Suppressor macrophage treated with lipopolysaccharide for 4 hours (primary cell): ENCODE results near the gene PAPPA2.

ENCODE experiments used
- DNase-seq: peaks from one replicate; pipeline ENCODE4 v3.0.0-alpha.2; 2020

Gene PAPPA2

DNA sequence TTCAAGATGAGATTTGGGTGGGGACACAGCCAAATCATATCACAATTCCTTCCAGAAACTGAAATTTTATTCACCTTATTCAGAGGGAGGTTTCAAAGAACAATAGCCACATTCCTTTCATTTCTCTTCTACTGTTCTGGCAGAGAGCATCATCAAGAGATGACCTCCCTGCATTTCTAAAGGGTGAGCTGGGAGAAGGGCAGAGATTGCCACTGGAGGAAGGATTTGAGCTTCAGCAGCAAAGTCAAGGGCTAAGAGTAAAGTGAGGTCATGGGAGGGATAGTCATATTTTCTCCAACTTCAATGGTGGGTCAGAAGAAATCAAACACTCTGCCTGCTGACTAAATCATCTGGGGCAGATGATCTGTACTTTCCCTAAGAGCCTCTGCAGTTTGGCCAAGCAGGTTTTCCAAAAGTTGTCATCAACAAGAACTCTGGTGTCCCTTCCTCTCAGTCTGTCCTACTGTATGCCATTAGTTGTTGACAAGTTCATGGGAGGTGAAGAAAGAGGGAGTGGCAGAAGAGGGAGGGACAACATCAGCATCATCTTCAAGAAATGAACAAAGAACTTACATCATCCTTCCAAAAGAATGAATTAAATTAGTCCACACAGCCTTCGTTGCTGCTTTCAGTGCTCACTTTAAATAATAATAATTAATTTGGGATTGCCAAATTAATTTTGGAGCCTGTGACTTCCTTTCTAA, 403.2 kb downstream of the PAPPA2 start:
- DNase-seq = no peak

DNA sequence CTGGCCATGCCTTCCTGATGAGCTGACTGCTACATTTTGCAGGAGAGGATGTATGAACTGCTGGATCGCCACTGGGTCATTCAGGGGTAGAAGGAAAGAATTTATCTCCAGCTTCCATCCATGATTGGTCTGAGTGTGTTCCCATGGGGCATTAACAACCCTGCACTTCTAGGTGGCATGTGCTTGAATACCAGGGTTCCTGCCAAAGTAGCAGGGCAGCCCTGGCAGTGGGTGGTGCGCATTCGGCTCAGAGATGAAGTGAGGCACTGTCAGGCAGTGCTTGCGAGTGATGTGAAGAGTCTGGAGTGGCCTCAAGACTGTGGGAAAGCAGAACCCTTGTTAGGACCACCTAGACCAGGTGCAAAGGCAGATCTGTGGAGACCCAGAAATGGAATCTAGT, 406.6 kb downstream of the PAPPA2 start:
- no peak for DNase-seq

DNA sequence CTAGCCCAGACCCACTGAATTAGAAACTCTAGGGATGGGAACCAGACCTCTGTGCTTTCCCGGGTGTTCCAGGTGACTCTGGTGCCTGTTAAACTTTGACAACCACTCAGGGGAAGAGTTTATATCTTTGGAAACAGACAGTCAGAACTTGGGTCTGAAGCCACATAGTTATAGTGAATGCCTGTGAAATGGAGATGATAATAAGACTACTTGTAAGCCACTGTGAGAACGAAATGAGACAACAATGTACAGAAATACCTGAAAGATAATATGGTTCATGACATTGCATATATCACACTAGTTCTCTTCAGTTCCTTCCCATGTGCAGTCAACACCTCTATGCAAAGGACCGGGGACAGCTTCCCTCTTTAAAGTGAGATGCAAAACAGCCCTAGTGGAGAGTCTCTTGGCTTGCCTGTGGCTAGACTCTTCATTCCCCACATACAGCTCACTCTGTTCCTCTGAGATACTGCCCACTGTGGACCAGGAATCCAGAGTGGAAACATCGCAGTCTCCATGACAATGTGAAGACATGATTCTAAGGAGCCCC, 414.1 kb downstream of the PAPPA2 start:
- no peak for DNase-seq

DNA sequence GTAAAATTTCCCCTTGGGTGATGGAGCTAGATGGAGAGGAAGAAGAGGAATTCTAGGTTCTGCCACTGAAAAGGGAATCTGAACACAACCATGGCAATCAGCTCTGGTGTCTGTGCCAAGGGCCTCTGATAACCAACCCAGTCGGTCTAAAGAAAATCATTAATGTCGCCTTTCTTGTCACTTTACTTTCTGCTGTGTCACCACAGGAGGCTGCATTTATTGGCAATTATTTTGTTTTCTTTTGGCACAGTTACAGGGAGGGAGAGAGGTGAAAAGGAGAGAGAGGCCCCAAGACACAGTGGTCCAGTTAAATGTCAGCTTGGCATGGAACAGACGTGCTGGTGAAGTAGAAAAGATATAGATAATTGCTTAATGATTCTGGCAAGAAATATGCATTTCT, 414.6 kb downstream of the PAPPA2 start:
- DNase-seq = no peak

DNA sequence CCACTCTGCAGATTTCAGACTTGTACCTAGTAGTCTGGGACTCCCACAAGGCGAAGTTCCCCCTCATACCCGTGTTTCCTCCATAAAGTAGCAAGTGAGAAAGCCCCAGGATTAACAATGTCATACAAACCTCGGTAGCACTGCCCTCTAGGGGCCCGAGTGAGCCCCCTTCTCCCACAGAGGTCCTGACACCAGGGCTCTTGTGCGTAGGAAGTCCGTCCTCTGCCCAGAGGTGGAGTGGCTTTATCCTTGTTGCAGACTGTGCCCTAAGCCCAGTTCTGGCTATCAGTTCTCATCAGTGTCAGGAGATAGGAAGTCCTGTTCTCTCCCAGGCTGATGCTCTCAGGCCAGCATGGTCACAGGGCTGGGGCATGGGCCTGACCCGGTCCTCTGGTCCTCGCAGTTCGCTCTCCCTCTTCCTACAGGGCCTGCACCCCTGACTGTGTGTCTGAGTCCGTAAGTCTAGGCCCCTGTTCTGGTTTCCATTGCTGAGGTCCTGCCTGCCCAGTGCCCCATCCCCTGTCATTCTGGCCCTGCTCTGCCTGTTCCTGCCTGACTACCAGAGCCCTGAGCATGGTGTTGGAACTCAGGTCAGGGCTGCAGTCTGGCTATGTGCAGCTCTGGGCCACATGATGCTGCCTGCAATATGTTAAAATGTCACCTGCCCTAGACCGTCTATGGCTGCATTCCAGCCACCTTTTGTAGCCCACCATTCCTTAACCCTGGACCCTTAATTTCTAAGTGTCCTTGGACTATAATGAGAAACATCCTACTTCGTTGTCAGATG, 416.0 kb downstream of the PAPPA2 start:
- no peak for DNase-seq

DNA sequence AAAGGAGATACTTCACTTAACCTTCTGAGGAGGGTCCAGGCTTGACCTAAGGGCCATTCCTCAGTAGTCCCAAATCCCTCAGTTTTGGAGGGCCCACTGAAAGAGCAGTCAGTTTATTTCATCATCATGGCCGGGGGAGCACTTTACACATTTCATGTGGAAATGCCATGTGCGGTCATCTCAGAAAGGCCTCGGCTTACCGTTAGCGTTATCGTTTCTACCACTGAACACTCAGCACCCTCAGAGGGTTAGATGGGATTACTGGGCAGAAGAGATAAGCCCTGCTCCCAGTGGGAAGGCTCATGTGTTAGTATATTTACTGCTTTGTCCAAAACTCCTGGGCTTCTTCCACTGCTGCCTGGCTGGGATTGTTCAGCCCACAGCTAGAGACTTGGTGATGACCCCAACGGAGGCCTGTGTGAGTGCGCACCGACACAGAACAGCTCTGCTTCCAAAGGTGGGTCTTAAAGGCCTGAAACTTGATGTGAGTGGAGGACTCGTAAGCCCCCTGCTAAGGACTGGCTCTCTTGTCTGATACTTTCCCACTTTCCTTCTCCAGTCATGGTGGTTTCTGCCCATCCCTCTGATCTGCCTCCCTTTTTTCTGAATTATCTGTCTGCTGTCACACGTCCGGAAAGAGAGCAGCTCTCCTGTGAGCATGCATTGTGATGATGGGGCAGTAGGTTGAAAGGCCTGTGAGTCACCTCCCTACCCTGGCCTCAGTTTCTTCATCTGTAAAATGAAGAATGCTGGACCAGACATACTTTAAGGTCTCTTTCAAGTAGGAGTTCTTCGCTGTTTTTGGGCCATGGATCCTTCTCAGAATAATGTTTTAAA, 417.0 kb downstream of the PAPPA2 start:
- no peak for DNase-seq

DNA sequence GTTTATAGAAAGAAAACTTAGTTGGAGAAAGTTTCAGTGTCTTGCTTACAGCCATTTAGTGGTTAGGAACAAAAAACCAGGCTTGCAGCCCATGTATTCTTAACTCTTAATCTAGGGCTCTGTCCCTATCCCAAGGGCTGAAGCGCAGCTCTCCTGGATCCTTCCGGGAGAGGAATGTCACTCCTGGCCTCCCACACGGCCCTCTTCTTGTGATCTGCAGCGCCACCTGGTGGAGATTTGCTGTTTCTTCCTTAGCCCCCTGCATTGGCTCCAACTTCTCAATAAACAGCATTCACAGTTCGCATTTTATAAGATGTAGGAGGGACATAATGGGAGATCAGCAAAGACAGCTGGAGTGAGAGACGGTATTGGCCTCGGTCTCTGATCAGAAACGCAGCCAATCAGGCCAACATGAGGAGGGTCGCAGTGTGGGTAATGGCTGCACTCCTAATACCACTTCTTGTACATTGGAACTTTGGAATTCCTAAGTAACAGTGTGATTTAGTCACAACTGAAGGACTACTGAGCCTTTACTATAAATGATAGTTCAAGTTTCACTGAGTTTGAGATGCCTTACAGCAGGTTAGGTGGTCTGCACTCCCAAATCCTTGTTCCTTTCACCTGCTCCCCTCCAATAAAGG, 418.1 kb downstream of the PAPPA2 start:
- peak; percentile 79 for DNase-seq

DNA sequence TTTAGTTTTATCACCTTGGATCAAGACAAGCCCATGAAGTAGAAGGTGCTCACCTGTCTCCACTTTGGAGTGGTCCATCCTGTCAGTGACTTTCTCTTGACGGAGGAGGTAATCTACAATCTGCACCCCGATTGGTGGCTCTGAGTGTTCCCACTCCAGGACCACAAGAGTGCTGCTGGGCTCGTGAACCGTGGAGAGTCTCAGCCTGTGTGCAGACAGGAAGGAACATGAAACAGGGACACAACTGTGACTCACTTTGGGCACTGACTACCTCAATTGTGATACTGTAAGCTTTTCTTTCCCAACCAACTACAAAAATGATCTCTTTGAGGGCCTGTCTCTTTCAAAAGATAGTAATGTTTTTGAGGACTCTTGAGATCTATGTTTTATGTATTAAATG, 421.3 kb downstream of the PAPPA2 start:
- DNase-seq = no peak

DNA sequence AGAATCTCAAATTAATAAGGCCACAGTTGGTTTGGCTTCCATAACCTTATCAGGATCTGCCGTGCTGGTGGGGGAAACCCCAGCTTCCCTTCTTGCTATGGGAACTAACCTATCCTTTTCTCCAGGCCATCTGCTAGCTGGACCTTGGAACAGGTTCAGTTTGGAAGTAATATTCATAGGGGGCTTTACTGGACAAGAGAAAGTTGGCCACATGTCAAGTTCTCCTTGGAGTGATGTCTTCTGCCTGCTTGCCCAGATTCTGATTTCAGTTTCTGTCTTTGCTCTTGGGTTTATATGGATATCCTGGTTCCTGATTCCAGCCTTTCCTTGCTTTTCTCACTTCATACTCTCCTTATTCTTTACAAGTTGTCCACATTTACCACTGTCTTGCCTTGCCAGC, 421.9 kb downstream of the PAPPA2 start:
- no peak for DNase-seq

DNA sequence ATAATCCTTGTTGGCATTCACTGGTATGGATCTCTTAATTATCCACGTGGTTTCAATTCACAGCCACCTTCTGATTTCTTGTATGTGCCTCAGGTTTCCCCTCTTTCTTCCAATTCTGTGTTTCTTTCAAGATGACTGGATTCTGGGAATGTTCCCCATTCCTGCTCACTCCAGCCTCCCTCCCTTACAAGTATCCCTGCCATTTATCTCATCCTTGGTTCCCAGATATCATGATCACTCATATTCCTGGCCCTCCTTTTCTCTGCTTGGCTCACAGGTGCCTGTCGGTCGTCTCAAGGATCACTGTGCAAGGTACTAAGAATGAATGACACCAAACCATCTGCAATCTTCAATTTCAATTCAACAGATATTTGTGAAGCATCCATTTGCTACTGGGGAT, 422.4 kb downstream of the PAPPA2 start:
- DNase-seq = no peak

DNA sequence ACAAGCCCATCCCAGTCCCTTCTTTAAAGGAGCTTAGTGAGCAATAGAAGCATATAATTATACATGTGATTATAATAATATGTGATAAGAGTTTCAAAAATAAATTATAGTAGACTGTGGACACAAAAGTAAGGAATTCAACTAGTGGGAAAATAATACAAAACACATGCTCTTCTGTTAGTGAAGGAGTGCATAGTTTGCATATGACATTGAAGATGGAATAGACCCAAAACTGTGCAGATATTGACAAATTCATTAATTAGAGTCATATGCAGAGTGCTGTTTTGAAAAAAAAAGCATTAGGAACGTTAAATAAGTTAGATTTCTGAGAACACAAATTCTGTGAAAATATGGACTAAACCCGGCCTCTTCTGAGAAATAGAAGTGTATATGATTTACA, 422.8 kb downstream of the PAPPA2 start:
- no peak for DNase-seq

DNA sequence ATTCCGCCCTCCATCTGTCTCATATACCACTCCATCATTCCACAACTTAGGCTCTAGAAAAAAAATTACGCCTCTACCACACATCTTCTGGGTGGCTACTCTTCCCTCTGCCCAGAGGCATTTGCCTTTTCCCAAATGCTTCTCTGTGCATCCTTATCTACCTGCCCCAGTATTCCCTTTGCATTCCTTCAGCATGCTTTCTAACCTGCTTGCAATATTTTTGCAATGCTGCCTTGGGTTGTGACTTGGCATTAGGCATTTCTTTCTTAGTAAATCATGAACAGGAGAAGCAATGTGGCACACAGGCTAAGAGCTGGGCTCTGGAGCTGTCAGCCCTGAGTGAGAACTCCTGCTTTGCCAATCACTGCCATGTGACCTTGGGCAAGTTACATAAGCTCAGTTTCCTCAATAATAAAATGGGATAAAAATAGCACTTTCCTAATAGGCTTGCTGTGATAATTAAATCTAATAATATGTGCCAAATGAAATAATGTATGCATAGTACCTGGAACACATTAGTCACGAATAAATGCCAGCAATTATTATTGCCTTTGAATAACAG, 425.6 kb downstream of the PAPPA2 start:
- no peak for DNase-seq

DNA sequence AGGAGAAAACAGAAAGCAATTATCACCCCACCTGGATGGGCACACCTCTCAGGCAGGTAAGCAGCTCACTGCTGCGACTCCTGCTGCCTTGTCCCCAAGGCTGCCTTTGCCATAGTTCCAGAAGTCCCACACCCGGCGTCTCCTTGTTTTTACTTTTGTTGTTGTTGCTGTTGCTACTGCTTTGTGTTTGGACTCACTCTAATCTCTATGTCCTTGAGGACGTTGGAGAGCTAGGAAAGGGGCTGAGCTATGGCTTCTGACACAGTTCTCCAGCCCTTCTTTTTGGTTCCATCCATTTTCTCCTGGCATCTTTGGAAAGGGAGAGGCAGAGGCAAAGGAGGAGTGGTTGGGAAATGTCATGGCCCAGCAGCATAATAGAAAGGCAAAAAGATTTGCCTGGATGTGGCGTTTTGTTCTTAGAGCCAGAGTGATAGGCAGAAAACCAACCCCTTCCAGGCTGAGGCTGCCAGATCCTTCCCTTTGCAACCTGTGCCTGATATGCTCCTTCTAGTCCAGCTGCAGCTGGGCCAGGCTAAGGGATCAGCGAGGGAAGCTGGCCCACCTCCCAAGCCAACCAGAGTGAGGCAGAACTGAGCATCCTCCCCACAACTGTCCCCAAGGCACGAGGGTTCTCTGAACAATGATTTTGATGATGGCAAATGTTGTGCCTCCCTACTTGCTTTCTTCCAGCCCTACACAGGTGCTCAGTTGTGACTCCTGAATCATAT, 430.8 kb downstream of the PAPPA2 start:
- DNase-seq = no peak

DNA sequence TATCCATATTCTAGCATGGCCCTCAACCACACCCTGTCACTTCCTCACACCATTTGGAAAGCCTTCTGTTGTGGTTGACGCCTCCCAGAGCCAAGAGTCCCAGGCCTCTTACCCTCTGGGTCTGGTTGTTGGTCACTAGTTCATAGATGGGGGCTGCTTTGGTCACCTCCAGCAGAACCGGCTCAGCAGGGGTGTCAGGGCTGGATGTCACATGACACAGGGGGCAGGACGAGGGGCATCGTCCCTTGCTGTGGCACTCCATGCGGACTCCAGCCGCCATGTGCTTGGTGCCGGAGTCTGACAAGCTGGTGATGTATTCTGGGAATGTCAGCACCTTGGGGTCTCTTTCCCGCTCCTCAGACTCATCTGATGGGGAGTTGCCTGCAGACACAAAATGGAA, 431.5 kb downstream of the PAPPA2 start:
- DNase-seq = no peak
